Esophagus squamous epithelium (tissue), 5 donors: ENCODE measurements around the gene POLR2H. TPM values are rescaled to one million over a fixed set of nuclear protein-coding genes. Genes with fewer than 3 reads are reported as not detected.

Experiments used
- DNase-seq: peaks from one replicate; lab custom pipeline; 2025; lab: John Stamatoyannopoulos, UW
- H3K27ac ChIP-seq, 4 donors: fragments of 200-600 bp; sonication (generic); one replicate each; pipeline ENCODE4 v1.5.1; 2016 to 2019; ENCODE audit warnings: mild to moderate bottlenecking in 1 of 4
- H3K27me3 ChIP-seq, 4 donors: fragments of 200-600 bp; sonication (generic); 1 replicate in 3 of 4; 2 replicates in 1 of 4; pipeline versions ENCODE4 v1.5.1 to v1.6.0; 2017 to 2021; ENCODE audit warnings: antibody characterized with exemption in 1 of 4
- H3K36me3 ChIP-seq, 3 donors: fragments of 200-600 bp; sonication (generic); one replicate each; pipeline ENCODE4 v1.5.1; 2016 to 2019
- H3K4me1 ChIP-seq, 3 donors: fragments of 200-600 bp; sonication (generic); one replicate each; pipeline ENCODE4 v1.5.1; 2017 to 2019
- H3K4me3 ChIP-seq, 4 donors: fragments of 200-600 bp; sonication (generic); 1 replicate in 3 of 4; 2 replicates in 1 of 4; pipeline ENCODE4 v1.5.1; 2016 to 2019; ENCODE audit warnings: mild to moderate bottlenecking in 2 of 4, moderate library complexity in 1 of 4
- H3K9me3 ChIP-seq, 3 donors: fragments of 200-600 bp; sonication (generic); one replicate each; pipeline ENCODE4 v1.5.1; 2016 to 2019
- CTCF ChIP-seq, 6 experiments: fragments of 450-650 bp in 4 of 6; fragments of 200-600 bp in 2 of 6; sonication (generic) in 2 of 6; IDR thresholded peaks; one replicate each; pipeline ENCODE4 v1.5.1; 2016 to 2019; ENCODE audit warnings: antibody characterized with exemption in 6 of 6, mild to moderate bottlenecking in 4 of 6, moderate library complexity in 4 of 6
- POLR2A ChIP-seq, 4 donors: fragments of 450-650 bp; IDR thresholded peaks; one replicate each; pipeline ENCODE4 v1.6.1; 2017; ENCODE audit warnings: antibody characterized with exemption in 4 of 4, mild to moderate bottlenecking in 4 of 4, moderate library complexity in 3 of 4
- WGBS, 2 donors: methylation state at CpG; one replicate each; pipeline ENCODE4 v1.1.5; 2018; 5-methylcytosine and 5-hydroxymethylcytosine counted together
- intact Hi-C: fragments of 100-400 bp; cut with DNase I; formaldehyde crosslinking; loops from one replicate; pipeline ENCODE4 v1.15.0; 2022
- small RNA-seq, 4 donors: library from RNA; depleted of rRNA; stranded (forward); fragments of <200 nt; gene quantifications; one replicate each; pipeline ENCODE3, GENCODE V24; 2016
- total RNA-seq, 4 donors: library from RNA; depleted of rRNA; stranded (reverse); fragments of >200 nt; gene quantifications; one replicate each; pipeline ENCODE4 v1.1.0, GENCODE V29; 2016
- donor health status: DM: yes; HTN: yes; CAD: no.

The POLR2H gene
- total RNA-seq, 4 donors from 2014 or later, result 49.5 to 98.5 (median 64.9) TPM

- DNase-seq, result no peak
- intact Hi-C loops, result loop anchor here (5.0 to 10.0 kb wide), 3 partner anchors 53 to 130 kb away; no protein-coding TSS in a partner anchor
Measured at GRCh38 chr3:184414418-184415202, 53.1 kb downstream of the POLR2H start.

GRCh38 chr3:184415203-184415490 is 53.6 kb downstream of the POLR2H start:
- H3K27me3 ChIP-seq, result no peaks in the 10 kb centered on the region
- H3K4me1 ChIP-seq, result peaks cover 0 to 6% (median 0%) of the 10 kb centered on the region in 3 donors
- no peaks in the 10 kb centered on the region for H3K36me3 ChIP-seq
- no peaks in the 10 kb centered on the region for H3K9me3 ChIP-seq
- no peak for TF ChIP-seq CTCF (IDR thresholded peaks at IDR 0.05)
- TF ChIP-seq POLR2A (IDR thresholded peaks at IDR 0.05), result no peak
- intact Hi-C loops, result loop anchor here (5.0 to 10.0 kb wide), 3 partner anchors 52 to 130 kb away; no protein-coding TSS in a partner anchor
- 63 to 74% methylated on average over 3 to 4 of the region's 4 CpGs for WGBS, 2 donors
- H3K27ac ChIP-seq, result no peak overlapping the region
- H3K4me3 ChIP-seq, result no peak overlapping the region
- DNase-seq, result no peak

More at GRCh38 chr3:184414418-184415202, 53.1 kb downstream of the POLR2H start:
- H3K4me3 ChIP-seq, result no peak overlapping the region
- H3K27me3 ChIP-seq, result no peaks in the 10 kb centered on the region
- no peak overlapping the region for H3K27ac ChIP-seq
- H3K9me3 ChIP-seq, result no peaks in the 10 kb centered on the region
- WGBS, 2 donors, result 83 to 86% methylated on average over 15 to 16 of the region's 16 CpGs
- TF ChIP-seq CTCF (IDR thresholded peaks at IDR 0.05) (no peak), POLR2A (IDR thresholded peaks at IDR 0.05) (no peak)
- H3K36me3 ChIP-seq, result no peaks in the 10 kb centered on the region
- peaks cover 0 to 6% (median 0%) of the 10 kb centered on the region in 3 donors for H3K4me1 ChIP-seq

- peaks cover 0 to 6% (median 0%) of the 10 kb centered on the region in 3 donors for H3K4me1 ChIP-seq
- no peak overlapping the region for H3K4me3 ChIP-seq
- no peaks in the 10 kb centered on the region for H3K27me3 ChIP-seq
- no peaks in the 10 kb centered on the region for H3K36me3 ChIP-seq
- intact Hi-C loops, result loop anchor here (5.0 to 10.0 kb wide), 3 partner anchors 50 to 127 kb away; no protein-coding TSS in a partner anchor
- 28 to 39% methylated on average over 8 to 12 of the region's 14 CpGs for WGBS, 2 donors
- DNase-seq, result no peak
- H3K9me3 ChIP-seq, result no peaks in the 10 kb centered on the region
- TF ChIP-seq CTCF (IDR thresholded peaks at IDR 0.05) (peak; percentile 59 to 98 (median 92)), POLR2A (IDR thresholded peaks at IDR 0.05) (no peak)
- H3K27ac ChIP-seq, result no peak overlapping the region
Measured at GRCh38 chr3:184417619-184418327, 56.3 kb downstream of the POLR2H start.

Small RNAs within 50 kb of the gene (small RNA-seq; reads per million reads assigned to genes)
- gene SNORD66, result 1,088 to 2,343 (median 1,652) reads per million in 4 donors

Other genes starting within 250 kb of the POLR2H start
- gene EIF2B5, start 226.4 kb upstream of the POLR2H start, total RNA-seq, result 10 to 100 TPM; 27.2 to 51.5 (median 42.1) TPM
- gene DVL3, start 206.3 kb upstream of the POLR2H start, total RNA-seq, result 10 to 100 TPM; 28.9 to 45.2 (median 34.4) TPM
- gene AP2M1, start 186.9 kb upstream of the POLR2H start, total RNA-seq, result 100 to 1,000 TPM; 139 to 212 (median 208) TPM
- gene ABCF3, start 175.5 kb upstream of the POLR2H start, total RNA-seq, result 10 to 100 TPM; 31.4 to 63.1 (median 40.5) TPM
- gene VWA5B2, start 132.1 kb upstream of the POLR2H start, total RNA-seq, result under 1 TPM in 1 of 4 donors, not detected in 3; 0.22 TPM
- 10 to 100 TPM; 45.8 to 63.9 (median 54.6) TPM for gene ALG3, start 112.7 kb upstream of the POLR2H start, total RNA-seq
- 10 to 100 TPM in 2 of 4 donors, 1 to 10 TPM in 2; 8.1 to 13.4 (median 10.3) TPM for gene EEF1AKMT4, start 112.0 kb upstream of the POLR2H start, total RNA-seq
- gene CAMK2N2, start 100.2 kb upstream of the POLR2H start, total RNA-seq, result not detected
- gene ECE2, start 85.7 kb upstream of the POLR2H start, total RNA-seq, result not detected
- gene PSMD2, start 62.5 kb upstream of the POLR2H start, total RNA-seq, result 100 to 1,000 TPM; 209 to 362 (median 235) TPM
- 100 to 1,000 TPM; 272 to 462 (median 352) TPM for gene EIF4G1, start 47.1 kb upstream of the POLR2H start, total RNA-seq
- 10 to 100 TPM in 2 of 4 donors, 1 to 10 TPM in 2; 7.4 to 20.2 (median 10.4) TPM for gene FAM131A, start 24.1 kb upstream of the POLR2H start, total RNA-seq
- 1 to 10 TPM; 2.1 to 4.2 (median 3.0) TPM for gene CLCN2, start 105 bp upstream of the POLR2H start, total RNA-seq
- under 1 TPM in 1 of 4 donors, not detected in 3; 0.57 TPM for gene THPO, start 16.5 kb downstream of the POLR2H start, total RNA-seq
- gene CHRD, start 18.3 kb downstream of the POLR2H start, total RNA-seq, result 10 to 100 TPM in 1 of 4 donors, 1 to 10 TPM in 1, under 1 TPM in 2; 0.11 to 10.7 (median 2.8) TPM
- gene EPHB3, start 200.1 kb downstream of the POLR2H start, total RNA-seq, result 10 to 100 TPM; 14.7 to 58.1 (median 33.1) TPM